Prostate gland (tissue), 2 donors: Measurements from ENCODE around the gene NIM1K. TPM values are rescaled to one million over a fixed set of nuclear protein-coding genes. Genes with fewer than 3 reads are reported as not detected.

ENCODE experiments used
- DNase-seq: peaks from one replicate; pipeline ENCODE4 v3.0.0-alpha.2; 2019; ENCODE audit warnings: low spot score
- H3K27ac ChIP-seq, 2 donors: fragments of 200-600 bp; sonication (generic); 2 replicates each; pipeline ENCODE4 v1.5.1; 2017 to 2019
- H3K27me3 ChIP-seq: fragments of 200-600 bp; sonication (generic); replicated peaks from 2 replicates; pipeline ENCODE4 v1.5.1; 2019; ENCODE audit not compliant: insufficient read depth
- H3K36me3 ChIP-seq, 2 donors: fragments of 200-600 bp; sonication (generic); 1 replicate in 1 of 2; 2 replicates in 1 of 2; pipeline versions ENCODE4 v1.5.1 to v1.8.1; 2017 to 2019
- H3K4me1 ChIP-seq: fragments of 200-600 bp; sonication (generic); replicated peaks from 2 replicates; pipeline ENCODE4 v1.5.1; 2019
- H3K4me3 ChIP-seq, 2 donors: fragments of 200-600 bp; sonication (generic); 2 replicates each; pipeline ENCODE4 v1.5.1; 2017 to 2019
- H3K9me3 ChIP-seq: fragments of 200-600 bp; sonication (generic); 2 replicates; pipeline ENCODE4 v1.5.1; 2017
- POLR2A ChIP-seq: fragments of 450-650 bp; IDR thresholded peaks from one replicate; pipeline ENCODE4 v1.6.1; 2016; ENCODE audit warnings: antibody characterized with exemption, mild to moderate bottlenecking
- POLR2AphosphoS5 ChIP-seq: sonication (generic); formaldehyde crosslinking; IDR thresholded peaks from one replicate; pipeline ENCODE4 v1.6.1; 2017; ENCODE audit warnings: antibody characterized with exemption
- WGBS: methylation state at CpG from one replicate; pipeline ENCODE4 v1.1.5; 2018; 5-methylcytosine and 5-hydroxymethylcytosine counted together
- intact Hi-C: fragments of 100-400 bp; cut with DNase I; formaldehyde crosslinking; loops from one replicate; pipeline ENCODE4 v1.14.2; 2022
- total RNA-seq, 2 donors: library from RNA; depleted of rRNA; stranded (reverse); fragments of >200 nt; gene quantifications; one replicate each; pipeline ENCODE4 v1.1.0, GENCODE V29; 2016
- TF ChIP-seq, protein P1 (sequence below), 4 experiments: fragments of 200-600 bp in 2 of 4; fragments of 450-650 bp in 2 of 4; sonication (generic) in 2 of 4; IDR thresholded peaks; 1 replicate in 3 of 4; 2 replicates in 1 of 4; pipeline ENCODE4 v1.5.1; 2016 to 2019; ENCODE audit warnings: antibody characterized with exemption in 4 of 4, mild to moderate bottlenecking in 2 of 4, moderate library complexity in 2 of 4

The NIM1K gene
- total RNA-seq, 2 donors from 2014 or later: 0.14 TPM; not detected in 1

DNA sequence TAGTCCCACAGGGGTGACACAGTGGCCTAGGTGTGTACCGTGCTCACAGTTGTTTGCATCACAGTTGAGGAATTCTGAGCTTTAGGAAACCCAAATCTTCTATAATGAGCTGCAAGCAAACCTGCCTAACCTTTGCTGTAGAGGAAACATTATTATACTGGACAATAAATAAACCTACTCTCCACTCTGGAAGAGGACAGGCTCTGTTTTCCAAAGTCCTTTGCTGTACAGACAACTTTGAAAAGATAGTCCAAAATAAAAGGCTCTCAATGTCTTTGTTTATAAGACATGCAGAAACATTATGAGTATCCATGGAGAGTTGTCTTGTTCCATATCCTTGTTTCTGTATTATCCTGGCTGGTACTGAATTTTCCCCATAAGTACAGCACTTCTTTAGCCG, 42.0 kb upstream of the NIM1K start:
- TF ChIP-seq POLR2AphosphoS5 (no peak), POLR2A (no peak)
- TF ChIP-seq, protein P1, sequence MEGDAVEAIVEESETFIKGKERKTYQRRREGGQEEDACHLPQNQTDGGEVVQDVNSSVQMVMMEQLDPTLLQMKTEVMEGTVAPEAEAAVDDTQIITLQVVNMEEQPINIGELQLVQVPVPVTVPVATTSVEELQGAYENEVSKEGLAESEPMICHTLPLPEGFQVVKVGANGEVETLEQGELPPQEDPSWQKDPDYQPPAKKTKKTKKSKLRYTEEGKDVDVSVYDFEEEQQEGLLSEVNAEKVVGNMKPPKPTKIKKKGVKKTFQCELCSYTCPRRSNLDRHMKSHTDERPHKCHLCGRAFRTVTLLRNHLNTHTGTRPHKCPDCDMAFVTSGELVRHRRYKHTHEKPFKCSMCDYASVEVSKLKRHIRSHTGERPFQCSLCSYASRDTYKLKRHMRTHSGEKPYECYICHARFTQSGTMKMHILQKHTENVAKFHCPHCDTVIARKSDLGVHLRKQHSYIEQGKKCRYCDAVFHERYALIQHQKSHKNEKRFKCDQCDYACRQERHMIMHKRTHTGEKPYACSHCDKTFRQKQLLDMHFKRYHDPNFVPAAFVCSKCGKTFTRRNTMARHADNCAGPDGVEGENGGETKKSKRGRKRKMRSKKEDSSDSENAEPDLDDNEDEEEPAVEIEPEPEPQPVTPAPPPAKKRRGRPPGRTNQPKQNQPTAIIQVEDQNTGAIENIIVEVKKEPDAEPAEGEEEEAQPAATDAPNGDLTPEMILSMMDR (IDR thresholded peaks at IDR 0.05): no peak
- intact Hi-C loops: no loop called here
- H3K36me3 ChIP-seq: no peaks in the 10 kb centered on the region
- no peak overlapping the region for H3K27ac ChIP-seq
- H3K4me1 ChIP-seq: no peaks in the 10 kb centered on the region
- no peaks in the 10 kb centered on the region for H3K9me3 ChIP-seq
- no peaks in the 10 kb centered on the region for H3K27me3 ChIP-seq
- DNase-seq: no peak
- 81% methylated on average over 2 of the region's 2 CpGs for WGBS
- H3K4me3 ChIP-seq: no peak overlapping the region

DNA sequence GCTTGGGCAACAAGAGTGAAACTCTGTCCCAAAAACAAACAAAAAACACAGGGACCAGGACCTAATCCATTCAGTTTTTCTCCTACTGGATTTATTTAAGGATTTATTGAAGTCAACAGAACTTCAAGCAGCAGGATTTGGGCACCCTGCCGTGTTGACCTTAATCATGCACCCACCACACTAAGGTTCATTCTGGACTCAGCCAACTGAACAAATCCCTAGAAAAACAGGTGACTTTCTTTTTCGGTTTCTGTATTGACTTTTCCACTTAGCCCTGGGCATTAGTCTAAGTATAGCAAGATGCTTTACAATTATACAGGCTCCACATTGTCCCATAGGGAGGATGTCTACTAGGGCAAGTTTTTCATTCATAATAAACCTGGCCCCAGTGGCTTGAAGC, 41.3 kb upstream of the NIM1K start:
- intact Hi-C loops: no loop called here
- TF ChIP-seq, protein P1 (IDR thresholded peaks at IDR 0.05): no peak
- TF ChIP-seq POLR2A (no peak), POLR2AphosphoS5 (no peak)
- WGBS: 72% methylated on average over 2 of the region's 2 CpGs
- no peaks in the 10 kb centered on the region for H3K27me3 ChIP-seq
- H3K36me3 ChIP-seq: no peaks in the 10 kb centered on the region
- H3K9me3 ChIP-seq: no peaks in the 10 kb centered on the region
- no peaks in the 10 kb centered on the region for H3K4me1 ChIP-seq
- no peak for DNase-seq
- H3K4me3 ChIP-seq: no peak overlapping the region
- no peak overlapping the region for H3K27ac ChIP-seq

GRCh38 chr5:43152946-43153345, 39.1 kb upstream of the NIM1K start:
- intact Hi-C loops: no loop called here

DNA sequence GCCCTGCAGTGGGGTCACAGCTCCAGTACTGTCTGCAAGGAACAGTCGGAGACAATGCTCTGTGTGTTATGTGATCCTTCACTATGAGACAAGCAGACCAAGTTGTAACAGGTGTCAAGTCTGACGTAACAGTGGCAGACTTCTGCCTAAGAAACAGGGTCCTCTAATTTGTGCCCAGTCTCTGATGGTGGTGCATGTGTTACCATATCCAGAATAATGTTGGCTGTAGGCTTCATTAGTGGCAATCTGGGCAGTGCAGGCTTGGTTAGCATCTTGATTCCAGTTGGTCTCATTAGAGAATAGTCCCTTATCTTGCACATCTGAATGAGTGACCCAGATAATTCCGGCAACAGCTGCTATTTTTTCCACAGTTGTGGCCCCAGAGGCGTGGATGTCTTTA, 37.6 kb upstream of the NIM1K start:
- TF ChIP-seq POLR2AphosphoS5: no peak
- TF ChIP-seq, protein P1 (IDR thresholded peaks at IDR 0.05): no peak
- no peak for TF ChIP-seq POLR2A
- H3K27ac ChIP-seq: no peak overlapping the region
- no peaks in the 10 kb centered on the region for H3K4me1 ChIP-seq
- DNase-seq: no peak
- no peaks in the 10 kb centered on the region for H3K36me3 ChIP-seq
- H3K4me3 ChIP-seq: no peak overlapping the region
- WGBS: 76% methylated on average over 4 of the region's 4 CpGs
- H3K27me3 ChIP-seq: no peaks in the 10 kb centered on the region
- no peaks in the 10 kb centered on the region for H3K9me3 ChIP-seq
- intact Hi-C loops: no loop called here

More at GRCh38 chr5:43152946-43153345, 39.1 kb upstream of the NIM1K start:
- Histone ChIP-seq H3K27ac (no peak overlapping the region), H3K9me3 (no peaks in the 10 kb centered on the region), H3K4me1 (no peaks in the 10 kb centered on the region), H3K27me3 (no peaks in the 10 kb centered on the region), H3K4me3 (no peak overlapping the region), H3K36me3 (no peaks in the 10 kb centered on the region)
- DNase-seq: no peak
- 88% methylated on average over 3 of the region's 3 CpGs for WGBS
- TF ChIP-seq, protein P1 (IDR thresholded peaks at IDR 0.05): no peak
- no peak for TF ChIP-seq POLR2A
- TF ChIP-seq POLR2AphosphoS5: no peak

GRCh38 chr5:43155394-43156096, 36.5 kb upstream of the NIM1K start:
- H3K27me3 ChIP-seq: no peaks in the 10 kb centered on the region
- no peak for TF ChIP-seq POLR2AphosphoS5
- no peak for TF ChIP-seq POLR2A
- TF ChIP-seq, protein P1 (IDR thresholded peaks at IDR 0.05): no peak
- DNase-seq: no peak
- intact Hi-C loops: no loop called here
- no peaks in the 10 kb centered on the region for H3K4me1 ChIP-seq
- H3K9me3 ChIP-seq: no peaks in the 10 kb centered on the region
- H3K36me3 ChIP-seq: no peaks in the 10 kb centered on the region
- no peak overlapping the region for H3K4me3 ChIP-seq
- no peak overlapping the region for H3K27ac ChIP-seq
- WGBS: 58% methylated on average over 4 of the region's 4 CpGs
